CD4-positive, CD25-positive, alpha-beta regulatory T cell (primary cell): ENCODE data around the gene ABRACL. TPM values are rescaled to one million over a fixed set of nuclear protein-coding genes. Genes with fewer than 3 reads are reported as not detected.
A peak's percentile ranks its signal among the peaks of the same experiment; 100 is the strongest.
"Not testable (repeated sequence)": the region's sequence is repeated elsewhere in the genome, so short reads cannot be mapped to it uniquely, and the experiment has no call there.

Experiments used
- ATAC-seq, 2 donors: fragments of 150-1000 bp; cut with Tn5 transposase; one replicate each; pipeline ENCODE4 v1.10.0; 2021; ENCODE audit warnings: low read depth in 2 of 2, moderate number of reproducible peaks in 2 of 2, moderate library complexity in 1 of 2
- DNase-seq, 3 donors: peaks; one replicate each; pipeline versions ENCODE4 v3.0.0 to v3.0.0-alpha.2; 2012 to 2022; ENCODE audit warnings: mixed read lengths in 1 of 3
- H3K27ac ChIP-seq: one replicate; pipeline ENCODE4 v1.7.0; 2013; ENCODE audit warnings: mild to moderate bottlenecking, low read length; ENCODE audit not compliant: insufficient read depth, poor library complexity, severe bottlenecking
- H3K27me3 ChIP-seq: one replicate; pipeline ENCODE4 v1.7.0; 2013; ENCODE audit warnings: low read length; ENCODE audit not compliant: control insufficient read depth, insufficient read depth
- H3K36me3 ChIP-seq: one replicate; pipeline ENCODE4 v1.7.0; 2013; ENCODE audit warnings: mild to moderate bottlenecking, low read length, moderate library complexity; ENCODE audit not compliant: control insufficient read depth, insufficient read depth
- H3K4me1 ChIP-seq: 2 replicates; pipeline ENCODE4 v1.7.0; 2013; ENCODE audit warnings: mild to moderate bottlenecking, low read length; ENCODE audit not compliant: insufficient read depth, control insufficient read depth, poor library complexity, severe bottlenecking
- H3K4me3 ChIP-seq: one replicate; pipeline ENCODE4 v1.7.0; 2013; ENCODE audit warnings: low read depth, mild to moderate bottlenecking, low read length, moderate library complexity
- H3K9me3 ChIP-seq, 2 experiments: 1 replicate in 1 of 2; 2 replicates in 1 of 2; pipeline ENCODE4 v1.7.0; 2013; ENCODE audit warnings: low read length in 2 of 2, mild to moderate bottlenecking in 1 of 2, moderate library complexity in 1 of 2; ENCODE audit not compliant: control insufficient read depth in 2 of 2
- H3K27ac Mint-ChIP-seq, 3 donors: one replicate each; pipeline ENCODE4 v1.8.0; 2020 to 2022; ENCODE audit warnings: mild to moderate bottlenecking in 3 of 3, mixed read lengths in 3 of 3, moderate library complexity in 2 of 3
- H3K27me3 Mint-ChIP-seq: one replicate; pipeline ENCODE4 v1.8.0; 2022; ENCODE audit warnings: mild to moderate bottlenecking, mixed read lengths
- H3K36me3 Mint-ChIP-seq: one replicate; pipeline ENCODE4 v1.8.0; 2020; ENCODE audit warnings: mixed read lengths
- H3K4me1 Mint-ChIP-seq, 4 donors: one replicate each; pipeline ENCODE4 v1.8.0; 2020 to 2022; ENCODE audit warnings: mixed read lengths in 4 of 4, mild to moderate bottlenecking in 1 of 4
- H3K4me3 Mint-ChIP-seq, 4 donors: one replicate each; pipeline ENCODE4 v1.8.0; 2020 to 2022; ENCODE audit warnings: mild to moderate bottlenecking in 4 of 4, mixed read lengths in 4 of 4, moderate library complexity in 3 of 4
- H3K9me3 Mint-ChIP-seq, 7 donors: one replicate each; pipeline ENCODE4 v1.8.0; 2020 to 2022; ENCODE audit warnings: mixed read lengths in 7 of 7, mild to moderate bottlenecking in 3 of 7, moderate library complexity in 2 of 7
- polyA plus RNA-seq, 4 donors: library from polyadenylated mRNA; unstranded; fragments of 300-500 nt; fragmentation: Illumina TruSeq; gene quantifications; one replicate each; pipeline ENCODE4 v1.2.3, GENCODE V29; 2021
- total RNA-seq: library from RNA; stranded (reverse); gene quantifications from one replicate; pipeline ENCODE4 v1.2.3, GENCODE V29; 2022

The ABRACL gene
- total and polyA plus RNA-seq, 5 donors from 2014 or later, result 43.8 to 194 (median 169) TPM

DNA sequence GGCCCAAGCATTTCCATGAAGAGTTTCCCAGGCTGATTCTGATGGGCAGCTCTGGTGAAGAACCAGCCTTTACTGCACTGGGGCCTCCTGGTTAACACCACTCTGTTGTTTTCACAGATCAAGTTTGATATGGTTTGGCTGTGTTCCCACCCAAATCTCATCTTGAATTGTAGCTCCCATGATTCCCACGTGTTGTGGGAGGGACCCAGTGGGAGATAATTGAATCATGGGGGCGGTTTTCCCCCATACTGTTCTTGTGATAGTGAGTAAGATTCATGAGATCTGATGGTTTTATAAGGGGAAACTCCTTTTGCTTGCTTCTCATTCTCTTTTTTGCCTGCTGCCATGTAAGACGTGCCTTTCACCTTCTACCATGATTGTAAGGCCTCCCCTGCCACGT, 20.4 kb downstream of the ABRACL start:
- not testable (repeated sequence) for H3K36me3 Mint-ChIP-seq, ATAC-seq, H3K36me3 ChIP-seq, H3K4me1 ChIP-seq, H3K9me3 ChIP-seq, H3K27ac ChIP-seq, H3K27me3 Mint-ChIP-seq, H3K9me3 Mint-ChIP-seq, H3K27me3 ChIP-seq, H3K4me3 ChIP-seq, H3K4me1 Mint-ChIP-seq, H3K4me3 Mint-ChIP-seq, DNase-seq
- H3K27ac Mint-ChIP-seq, result peak overlapping the region; percentile 9 to 32 (median 23)

- not testable (repeated sequence) for H3K27ac Mint-ChIP-seq
Measured at GRCh38 chr6:139050131-139050769, 21.7 kb downstream of the ABRACL start.

GRCh38 chr6:139050770-139051313, 22.3 kb downstream of the ABRACL start:
- Mint-ChIP-seq H3K4me3 (no peak overlapping the region), H3K9me3 (no peaks in the 10 kb centered on the region), H3K27ac (no peak overlapping the region), H3K27me3 (peaks cover 9% of the 10 kb centered on the region), H3K4me1 (no peaks in the 10 kb centered on the region), H3K36me3 (no peaks in the 10 kb centered on the region)
- Histone ChIP-seq H3K4me1 (no peaks in the 10 kb centered on the region), H3K27ac (no peak overlapping the region), H3K9me3 (no peaks in the 10 kb centered on the region), H3K27me3 (peaks cover 2% of the 10 kb centered on the region), H3K36me3 (no peaks in the 10 kb centered on the region), H3K4me3 (no peak overlapping the region)
- DNase-seq (peak in 1 of 3 donors; percentile 16), ATAC-seq (no peak)

More at GRCh38 chr6:139050131-139050769, 21.7 kb downstream of the ABRACL start:
- not testable (repeated sequence) for H3K27me3 Mint-ChIP-seq, H3K36me3 Mint-ChIP-seq, H3K4me3 Mint-ChIP-seq, H3K4me1 Mint-ChIP-seq, H3K27me3 ChIP-seq, ATAC-seq, H3K9me3 ChIP-seq, H3K36me3 ChIP-seq, H3K4me3 ChIP-seq, H3K4me1 ChIP-seq, H3K27ac ChIP-seq, H3K9me3 Mint-ChIP-seq, DNase-seq

- ATAC-seq (no peak), DNase-seq (no peak)
- no peak overlapping the region for H3K4me3 ChIP-seq
- H3K36me3 Mint-ChIP-seq, result no peaks in the 10 kb centered on the region
- peaks cover 9% of the 10 kb centered on the region for H3K27me3 Mint-ChIP-seq
- no peaks in the 10 kb centered on the region for H3K9me3 Mint-ChIP-seq
- no peaks in the 10 kb centered on the region for H3K36me3 ChIP-seq
- no peak overlapping the region for H3K4me3 Mint-ChIP-seq
- H3K4me1 ChIP-seq, result no peaks in the 10 kb centered on the region
- H3K9me3 ChIP-seq, result no peaks in the 10 kb centered on the region
- no peak overlapping the region for H3K27ac Mint-ChIP-seq
- H3K27ac ChIP-seq, result no peak overlapping the region
- H3K4me1 Mint-ChIP-seq, result no peaks in the 10 kb centered on the region
- H3K27me3 ChIP-seq, result peaks cover 2% of the 10 kb centered on the region
Measured at GRCh38 chr6:139051396-139052060, 23.0 kb downstream of the ABRACL start.

- no peak overlapping the region for H3K27ac ChIP-seq
- no peaks in the 10 kb centered on the region for H3K4me1 ChIP-seq
- peaks cover 2% of the 10 kb centered on the region for H3K27me3 ChIP-seq
- Mint-ChIP-seq H3K4me3 (no peak overlapping the region), H3K27me3 (peaks cover 15% of the 10 kb centered on the region), H3K9me3 (no peaks in the 10 kb centered on the region), H3K36me3 (no peaks in the 10 kb centered on the region), H3K27ac (no peak overlapping the region), H3K4me1 (no peaks in the 10 kb centered on the region)
- no peak for DNase-seq
- H3K36me3 ChIP-seq, result no peaks in the 10 kb centered on the region
- H3K4me3 ChIP-seq, result no peak overlapping the region
- H3K9me3 ChIP-seq, result no peaks in the 10 kb centered on the region
- ATAC-seq, result no peak
Measured at GRCh38 chr6:139053382-139053781, 24.8 kb downstream of the ABRACL start.

- H3K4me1 Mint-ChIP-seq, result no peaks in the 10 kb centered on the region
- H3K4me1 ChIP-seq, result no peaks in the 10 kb centered on the region
- DNase-seq, result no peak
- H3K9me3 Mint-ChIP-seq, result no peaks in the 10 kb centered on the region
- H3K4me3 Mint-ChIP-seq, result no peak overlapping the region
- no peak overlapping the region for H3K27ac Mint-ChIP-seq
- H3K27me3 Mint-ChIP-seq, result peaks cover 15% of the 10 kb centered on the region
- no peaks in the 10 kb centered on the region for H3K9me3 ChIP-seq
- no peak overlapping the region for H3K27ac ChIP-seq
- H3K36me3 Mint-ChIP-seq, result no peaks in the 10 kb centered on the region
- no peak overlapping the region for H3K4me3 ChIP-seq
- H3K27me3 ChIP-seq, result peaks cover 2% of the 10 kb centered on the region
- H3K36me3 ChIP-seq, result no peaks in the 10 kb centered on the region
- no peak for ATAC-seq
Measured at GRCh38 chr6:139054001-139054400, 25.5 kb downstream of the ABRACL start.

GRCh38 chr6:139055709-139056108, 27.2 kb downstream of the ABRACL start:
- DNase-seq (no peak), ATAC-seq (no peak)
- Histone ChIP-seq H3K9me3 (no peaks in the 10 kb centered on the region), H3K27ac (no peak overlapping the region), H3K4me3 (no peak overlapping the region), H3K36me3 (no peaks in the 10 kb centered on the region), H3K27me3 (peaks cover 2% of the 10 kb centered on the region), H3K4me1 (no peaks in the 10 kb centered on the region)
- Mint-ChIP-seq H3K4me1 (no peaks in the 10 kb centered on the region), H3K36me3 (no peaks in the 10 kb centered on the region), H3K4me3 (no peak overlapping the region), H3K27ac (no peak overlapping the region), H3K27me3 (peaks cover 20% of the 10 kb centered on the region), H3K9me3 (no peaks in the 10 kb centered on the region)

GRCh38 chr6:139058029-139058428, 29.5 kb downstream of the ABRACL start:
- Histone ChIP-seq H3K9me3 (no peaks in the 10 kb centered on the region), H3K27me3 (no peaks in the 10 kb centered on the region), H3K4me3 (no peak overlapping the region), H3K36me3 (no peaks in the 10 kb centered on the region), H3K27ac (no peak overlapping the region), H3K4me1 (no peaks in the 10 kb centered on the region)
- peaks cover 15% of the 10 kb centered on the region for H3K27me3 Mint-ChIP-seq
- H3K4me3 Mint-ChIP-seq, result no peak overlapping the region
- ATAC-seq, result no peak
- no peak overlapping the region for H3K27ac Mint-ChIP-seq
- H3K36me3 Mint-ChIP-seq, result no peaks in the 10 kb centered on the region
- DNase-seq, result no peak
- no peaks in the 10 kb centered on the region for H3K9me3 Mint-ChIP-seq
- H3K4me1 Mint-ChIP-seq, result no peaks in the 10 kb centered on the region
